HEK293 (cell line): Measurements from ENCODE around the gene OBSL1.

Source experiments
- CTCF ChIA-PET: fragments of 350-600 bp; formaldehyde crosslinking; extraction: SDS; loops from one replicate; lab custom pipeline; 2021; ENCODE audit warnings: antibody characterized with exemption; lab: Yijun Ruan, JAX
- POLR2A ChIA-PET: fragments of 300-600 bp; formaldehyde crosslinking; extraction: SDS; loops from one replicate; lab custom pipeline; 2020; ENCODE audit warnings: antibody characterized with exemption, inconsistent platforms; lab: Yijun Ruan, JAX
- H3K27ac ChIP-seq: fragments of 200-500 bp; sonication (Bioruptor generic); 2 replicates; pipeline ENCODE4 v1.5.1; 2014; ENCODE audit warnings: low read depth, low read length, control low read depth, inconsistent platforms; ENCODE audit errors: extremely low read depth
- H3K36me3 ChIP-seq, 2 experiments: fragments of 200-500 bp in 1 of 2; sonication (Bioruptor generic) in 1 of 2; 1 replicate in 1 of 2; 2 replicates in 1 of 2; pipeline ENCODE4 v1.5.1; 2014 to 2017; ENCODE audit warnings: inconsistent platforms in 2 of 2, low read length in 2 of 2; ENCODE audit not compliant: control insufficient read depth in 2 of 2, insufficient read depth in 1 of 2
- H3K4me1 ChIP-seq: fragments of 200-500 bp; sonication (Bioruptor generic); 2 replicates; pipeline ENCODE4 v1.5.1; 2014; ENCODE audit warnings: mild to moderate bottlenecking, low read length, inconsistent platforms; ENCODE audit not compliant: control insufficient read depth, insufficient read depth
- H3K4me3 ChIP-seq: 2 replicates; pipeline ENCODE4 v1.5.1; 2011; ENCODE audit warnings: low read depth, mild to moderate bottlenecking, control low read depth, low read length, moderate library complexity
- H3K9me3 ChIP-seq: fragments of 200-500 bp; sonication (Bioruptor generic); 2 replicates; pipeline ENCODE4 v1.5.1; 2014; ENCODE audit warnings: low read depth, low read length, inconsistent platforms; ENCODE audit not compliant: control insufficient read depth, insufficient read depth
- HOXA7 ChIP-seq: sonication (generic); formaldehyde crosslinking; IDR thresholded peaks from 2 replicates; pipeline ENCODE4 v1.8.1; 2022; ENCODE audit warnings: missing genetic modification reagents, borderline replicate concordance
- PRDM2 ChIP-seq: fragments of 450-650 bp; formaldehyde crosslinking; IDR thresholded peaks from 2 replicates; pipeline ENCODE4 v1.5.1; 2016; ENCODE audit warnings: missing biosample characterization, missing genetic modification characterization, borderline replicate concordance
- SCRT1 ChIP-seq: fragments of 450-650 bp; formaldehyde crosslinking; IDR thresholded peaks from 2 replicates; pipeline ENCODE4 v1.5.1; 2016; ENCODE audit warnings: missing biosample characterization, missing genetic modification characterization, borderline replicate concordance
- SCRT2 ChIP-seq: fragments of 450-650 bp; formaldehyde crosslinking; IDR thresholded peaks from 2 replicates; pipeline ENCODE4 v1.5.1; 2016; ENCODE audit warnings: missing biosample characterization, missing genetic modification characterization
- ZBTB49 ChIP-seq: fragments of 450-650 bp; formaldehyde crosslinking; IDR thresholded peaks from 2 replicates; pipeline ENCODE4 v1.5.1; 2016; ENCODE audit warnings: missing biosample characterization, missing genetic modification characterization, low read depth
- ZNF350 ChIP-seq: fragments of 450-650 bp; formaldehyde crosslinking; IDR thresholded peaks from 2 replicates; pipeline ENCODE4 v1.5.0; 2017; ENCODE audit warnings: missing biosample characterization, mild to moderate bottlenecking, missing genetic modification characterization
- ZNF404 ChIP-seq: fragments of 450-650 bp; formaldehyde crosslinking; IDR thresholded peaks from 2 replicates; pipeline ENCODE4 v1.5.1; 2017; ENCODE audit warnings: missing biosample characterization, missing genetic modification characterization
- ZNF529 ChIP-seq: fragments of 450-650 bp; formaldehyde crosslinking; IDR thresholded peaks from 2 replicates; pipeline ENCODE4 v1.5.1; 2017; ENCODE audit warnings: missing genetic modification characterization, missing biosample characterization; ENCODE audit not compliant: insufficient replicate concordance
- ZNF558 ChIP-seq: fragments of 450-650 bp; formaldehyde crosslinking; IDR thresholded peaks from 2 replicates; pipeline ENCODE4 v1.5.1; 2016; ENCODE audit warnings: missing biosample characterization, missing genetic modification characterization
- ZNF610 ChIP-seq: fragments of 450-650 bp; formaldehyde crosslinking; IDR thresholded peaks from 2 replicates; pipeline ENCODE4 v1.5.1; 2016; ENCODE audit warnings: missing biosample characterization, missing genetic modification characterization, borderline replicate concordance
- TF ChIP-seq, protein P1 (sequence below): fragments of 450-650 bp; formaldehyde crosslinking; IDR thresholded peaks from 2 replicates; pipeline ENCODE4 v1.5.1; 2016; ENCODE audit warnings: missing biosample characterization, missing genetic modification characterization
- TF ChIP-seq, protein P2 (sequence below): fragments of 450-650 bp; formaldehyde crosslinking; IDR thresholded peaks from 2 replicates; pipeline ENCODE4 v1.5.1; 2016; ENCODE audit warnings: missing biosample characterization, missing genetic modification characterization
- TF ChIP-seq, protein P3 (sequence below): fragments of 450-650 bp; formaldehyde crosslinking; IDR thresholded peaks from 2 replicates; pipeline ENCODE4 v1.5.1; 2016; ENCODE audit warnings: missing biosample characterization, missing genetic modification characterization

Gene OBSL1

DNA sequence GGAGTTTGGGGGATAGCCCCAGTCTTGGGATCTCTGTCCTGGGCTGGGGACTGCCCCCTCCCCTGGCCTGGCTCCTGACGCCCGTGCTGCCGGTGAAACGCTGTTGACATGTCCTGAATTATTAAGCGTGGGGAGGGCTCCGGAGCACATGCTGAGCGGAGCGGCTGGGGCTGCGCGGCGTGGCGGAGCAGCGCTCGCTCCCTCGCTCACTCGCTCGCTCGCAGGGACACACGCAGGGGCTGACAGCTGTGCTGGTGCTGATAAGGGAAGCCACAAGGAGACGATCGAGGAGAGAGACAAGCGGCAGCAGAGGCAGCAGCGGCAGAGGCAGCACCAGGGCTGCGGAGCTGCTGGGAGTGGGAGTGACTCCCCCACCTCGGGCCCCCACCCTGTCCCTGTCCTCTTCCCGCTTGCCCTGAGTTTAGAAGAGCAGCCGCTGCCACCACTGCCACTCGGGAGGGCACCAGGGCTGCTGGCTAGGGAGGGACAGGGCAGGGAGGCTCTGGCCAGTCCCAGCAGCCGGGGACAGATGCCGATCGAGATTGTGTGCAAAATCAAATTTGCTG, 57.1 kb downstream of the OBSL1 start, which contains the start of gene ASIC4 (continued):
- TF ChIP-seq, protein P1, sequence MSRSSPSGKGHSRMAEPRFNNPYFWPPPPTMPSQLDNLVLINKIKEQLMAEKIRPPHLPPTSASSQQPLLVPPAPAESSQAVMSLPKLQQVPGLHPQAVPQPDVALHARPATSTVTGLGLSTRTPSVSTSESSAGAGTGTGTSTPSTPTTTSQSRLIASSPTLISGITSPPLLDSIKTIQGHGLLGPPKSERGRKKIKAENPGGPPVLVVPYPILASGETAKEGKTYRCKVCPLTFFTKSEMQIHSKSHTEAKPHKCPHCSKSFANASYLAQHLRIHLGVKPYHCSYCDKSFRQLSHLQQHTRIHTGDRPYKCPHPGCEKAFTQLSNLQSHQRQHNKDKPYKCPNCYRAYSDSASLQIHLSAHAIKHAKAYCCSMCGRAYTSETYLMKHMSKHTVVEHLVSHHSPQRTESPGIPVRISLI (tag by site-specific recombination): no peak
- peak; percentile 90; the same call in 1 of the 2 replicates for TF ChIP-seq ZNF610 (tag by site-specific recombination)

GRCh38 chr2:219513787-219514186, 57.6 kb downstream of the OBSL1 start:
- no peak overlapping the region for H3K27ac ChIP-seq

More at GRCh38 chr2:219513787-219514186, 57.6 kb downstream of the OBSL1 start:
- Histone ChIP-seq H3K4me1 (no peaks in the 10 kb centered on the region), H3K9me3 (no peaks in the 10 kb centered on the region), H3K36me3 (no peaks in the 10 kb centered on the region), H3K4me3 (no peak overlapping the region)
- CTCF ChIA-PET: interaction anchor here (0.6 to 9.5 kb wide), 6 partner anchors 13 to 140 kb away, joined by 3 to 150 read pairs (median 4); partner anchors contain the start of gene GMPPA
- POLR2A ChIA-PET: interaction anchor here (2.4 kb wide), 1 partner anchor 15 kb away, joined by 8 read pairs; the partner anchor contains the start of gene GMPPA
- TF ChIP-seq ZNF350 (tag by site-specific recombination): no peak
- no peak for TF ChIP-seq HOXA7
- no peak for TF ChIP-seq ZNF529
- TF ChIP-seq ZNF558: no peak
- TF ChIP-seq PRDM2: no peak
- TF ChIP-seq, protein P2, sequence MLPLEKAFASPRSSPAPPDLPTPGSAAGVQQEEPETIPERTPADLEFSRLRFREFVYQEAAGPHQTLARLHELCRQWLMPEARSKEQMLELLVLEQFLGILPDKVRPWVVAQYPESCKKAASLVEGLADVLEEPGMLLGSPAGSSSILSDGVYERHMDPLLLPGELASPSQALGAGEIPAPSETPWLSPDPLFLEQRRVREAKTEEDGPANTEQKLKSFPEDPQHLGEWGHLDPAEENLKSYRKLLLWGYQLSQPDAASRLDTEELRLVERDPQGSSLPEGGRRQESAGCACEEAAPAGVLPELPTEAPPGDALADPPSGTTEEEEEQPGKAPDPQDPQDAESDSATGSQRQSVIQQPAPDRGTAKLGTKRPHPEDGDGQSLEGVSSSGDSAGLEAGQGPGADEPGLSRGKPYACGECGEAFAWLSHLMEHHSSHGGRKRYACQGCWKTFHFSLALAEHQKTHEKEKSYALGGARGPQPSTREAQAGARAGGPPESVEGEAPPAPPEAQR: no peak
- no peak for TF ChIP-seq ZBTB49 (tag by site-specific recombination)
- TF ChIP-seq, protein P3, sequence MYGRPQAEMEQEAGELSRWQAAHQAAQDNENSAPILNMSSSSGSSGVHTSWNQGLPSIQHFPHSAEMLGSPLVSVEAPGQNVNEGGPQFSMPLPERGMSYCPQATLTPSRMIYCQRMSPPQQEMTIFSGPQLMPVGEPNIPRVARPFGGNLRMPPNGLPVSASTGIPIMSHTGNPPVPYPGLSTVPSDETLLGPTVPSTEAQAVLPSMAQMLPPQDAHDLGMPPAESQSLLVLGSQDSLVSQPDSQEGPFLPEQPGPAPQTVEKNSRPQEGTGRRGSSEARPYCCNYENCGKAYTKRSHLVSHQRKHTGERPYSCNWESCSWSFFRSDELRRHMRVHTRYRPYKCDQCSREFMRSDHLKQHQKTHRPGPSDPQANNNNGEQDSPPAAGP: no peak
- TF ChIP-seq ZNF404: no peak
- TF ChIP-seq SCRT2: peak; percentile 94
- TF ChIP-seq SCRT1: peak; percentile 56; the same call in 1 of the 2 replicates
